SK-N-SH (cell line): Measurements from ENCODE around the gene BARD1. TPM values are rescaled to one million over a fixed set of nuclear protein-coding genes. Genes with fewer than 3 reads are reported as not detected.

Experiments
- CTCF ChIA-PET: fragments of 300-600, 350-600 bp; formaldehyde crosslinking; extraction: SDS; loops from one replicate; lab custom pipeline; 2021; lab: Yijun Ruan, JAX
- POLR2A ChIA-PET: fragments of 350-600 bp; sonication (Branson Sonifier 250); formaldehyde crosslinking; extraction: SDS; loops from one replicate; lab custom pipeline; 2020; ENCODE audit warnings: antibody characterized with exemption, inconsistent platforms; lab: Yijun Ruan, JAX
- DNase-seq: peaks from one replicate; pipeline ENCODE4 v3.0.0; 2012
- H2AFZ ChIP-seq: fragments of 200-600 bp; sonication (generic); 2 replicates; pipeline ENCODE4 v1.8.1; 2016; ENCODE audit warnings: antibody characterized with exemption, mild to moderate bottlenecking, low read depth
- H3F3A ChIP-seq: fragments of 200-600 bp; sonication (generic); replicated peaks from 2 replicates; pipeline ENCODE3; 2016; ENCODE audit warnings: antibody characterized with exemption, mild to moderate bottlenecking; ENCODE audit not compliant: insufficient read depth
- H3K27ac ChIP-seq, 2 experiments: fragments of 200-500 bp in 1 of 2; fragments of 200-600 bp in 1 of 2; sonication (Bioruptor generic) in 1 of 2; sonication (generic), shearing (Covaris generic) in 1 of 2; 2 replicates each; pipeline versions ENCODE4 v1.5.1 to v1.6.1; 2014 to 2016; ENCODE audit warnings: low read depth in 2 of 2, inconsistent platforms in 1 of 2, low read length in 1 of 2, mild to moderate bottlenecking in 1 of 2, mixed read lengths in 1 of 2
- H3K27me3 ChIP-seq: fragments of 200-600 bp; sonication (generic), shearing (Covaris generic); 2 replicates; pipeline ENCODE4 v1.6.1; 2016; ENCODE audit warnings: mixed run types; ENCODE audit not compliant: insufficient read depth
- H3K36me3 ChIP-seq, 2 experiments: fragments of 200-500 bp in 1 of 2; fragments of 200-600 bp in 1 of 2; sonication (Bioruptor generic) in 1 of 2; sonication (generic) in 1 of 2; replicated peaks in 1 of 2; 2 replicates each; pipeline versions ENCODE3 to v1.5.1; 2014 to 2016; ENCODE audit warnings: low read length in 1 of 2, mild to moderate bottlenecking in 1 of 2; ENCODE audit not compliant: insufficient read depth in 2 of 2, control insufficient read depth in 1 of 2
- H3K4me1 ChIP-seq, 2 experiments: fragments of 200-500 bp in 1 of 2; fragments of 200-600 bp in 1 of 2; sonication (Bioruptor generic) in 1 of 2; sonication (generic), shearing (Covaris generic) in 1 of 2; 2 replicates each; pipeline versions ENCODE4 v1.5.1 to v1.6.1; 2014 to 2016; ENCODE audit warnings: low read depth in 1 of 2, low read length in 1 of 2, mixed run types in 1 of 2; ENCODE audit not compliant: insufficient read depth in 2 of 2, control insufficient read depth in 1 of 2
- H3K4me2 ChIP-seq: fragments of 200-600 bp; sonication (generic), shearing (Covaris generic); 2 replicates; pipeline ENCODE4 v1.6.1; 2017; ENCODE audit warnings: mixed run types
- H3K4me3 ChIP-seq, 2 experiments: fragments of 200-500 bp in 1 of 2; fragments of 200-600 bp in 1 of 2; sonication (Bioruptor generic) in 1 of 2; sonication (generic), shearing (Covaris generic) in 1 of 2; 2 replicates each; pipeline versions ENCODE4 v1.5.1 to v1.8.1; 2014 to 2016; ENCODE audit warnings: low read depth in 2 of 2, inconsistent platforms in 1 of 2, low read length in 1 of 2, mild to moderate bottlenecking in 1 of 2, mixed read lengths in 1 of 2, moderate library complexity in 1 of 2
- H3K79me2 ChIP-seq: fragments of 200-600 bp; sonication (generic); 2 replicates; pipeline ENCODE4 v1.8.1; 2017; ENCODE audit warnings: mild to moderate bottlenecking; ENCODE audit not compliant: insufficient read depth
- H3K9ac ChIP-seq: fragments of 200-600 bp; sonication (generic); 2 replicates; pipeline ENCODE4 v1.6.1; 2017; ENCODE audit warnings: mixed run types
- H3K9me2 ChIP-seq: fragments of 200-600 bp; sonication (generic); 2 replicates; pipeline ENCODE4 v1.6.1; 2017; ENCODE audit warnings: mixed run types
- H3K9me3 ChIP-seq: fragments of 200-600 bp; sonication (generic); 2 replicates; pipeline ENCODE4 v1.6.1; 2017; ENCODE audit warnings: mixed run types, mild to moderate bottlenecking, moderate library complexity
- H4K20me1 ChIP-seq: fragments of 200-600 bp; sonication (generic); 2 replicates; pipeline ENCODE4 v1.6.1; 2017; ENCODE audit warnings: mild to moderate bottlenecking, mixed run types; ENCODE audit not compliant: insufficient read depth
- CHD2 ChIP-seq: fragments of 150-350 bp; IDR thresholded peaks from 2 replicates; pipeline ENCODE4 v1.6.1; 2018; ENCODE audit warnings: low read length; ENCODE audit not compliant: partially characterized antibody
- EP300 ChIP-seq, 2 experiments: IDR thresholded peaks; 2 replicates each; pipeline versions ENCODE4 v1.4.0 to v1.6.1; 2012; ENCODE audit warnings: borderline replicate concordance in 1 of 2, low read depth in 1 of 2, low read length in 1 of 2
- EZH2phosphoT487 ChIP-seq: fragments of 200-600 bp; sonication (generic); IDR thresholded peaks from 2 replicates; pipeline ENCODE4 v1.6.1; 2017; ENCODE audit warnings: low read depth, mixed run types, mild to moderate bottlenecking, antibody characterized with exemption, moderate library complexity, borderline replicate concordance
- FOSL2 ChIP-seq: IDR thresholded peaks from 2 replicates; pipeline ENCODE4 v1.4.0; 2012; ENCODE audit warnings: low read depth, mild to moderate bottlenecking, moderate library complexity, borderline replicate concordance
- GABPA ChIP-seq: IDR thresholded peaks from 2 replicates; pipeline ENCODE4 v1.4.0; 2012; ENCODE audit warnings: low read depth, mild to moderate bottlenecking
- IRF3 ChIP-seq: fragments of 150-350 bp; IDR thresholded peaks from 2 replicates; pipeline ENCODE4 v1.6.1; 2016; ENCODE audit warnings: mild to moderate bottlenecking, low read depth, low read length
- JUND ChIP-seq: IDR thresholded peaks from 2 replicates; pipeline ENCODE4 v1.4.0; 2012
- MAX ChIP-seq: IDR thresholded peaks from 2 replicates; pipeline ENCODE4 v1.4.0; 2012; ENCODE audit warnings: low read depth
- MXI1 ChIP-seq: IDR thresholded peaks from 2 replicates; pipeline ENCODE4 v1.6.1; 2012; ENCODE audit warnings: mild to moderate bottlenecking, low read depth, low read length, improper control_type of control experiment
- NFIC ChIP-seq: IDR thresholded peaks from 2 replicates; pipeline ENCODE4 v1.4.0; 2012; ENCODE audit warnings: borderline replicate concordance
- NRF1 ChIP-seq: IDR thresholded peaks from 2 replicates; pipeline ENCODE4 v1.6.1; 2012; ENCODE audit warnings: low read depth, mild to moderate bottlenecking, low read length
- RFX5 ChIP-seq: IDR thresholded peaks from 2 replicates; pipeline ENCODE4 v1.6.1; 2012; ENCODE audit warnings: mild to moderate bottlenecking, improper control_type of control experiment, low read length
- RXRA ChIP-seq: IDR thresholded peaks from 2 replicates; pipeline ENCODE4 v1.4.0; 2012; ENCODE audit warnings: low read depth, mild to moderate bottlenecking, borderline replicate concordance
- SIN3A ChIP-seq: IDR thresholded peaks from 2 replicates; pipeline ENCODE4 v1.6.1; 2012; ENCODE audit warnings: low read depth, mild to moderate bottlenecking, low read length, moderate library complexity, borderline replicate concordance
- SMC3 ChIP-seq: IDR thresholded peaks from 2 replicates; pipeline ENCODE4 v1.6.1; 2012; ENCODE audit warnings: low read depth, low read length, improper control_type of control experiment
- TCF12 ChIP-seq: IDR thresholded peaks from 2 replicates; pipeline ENCODE4 v1.4.0; 2012
- YY1 ChIP-seq: IDR thresholded peaks from 2 replicates; pipeline ENCODE4 v1.4.0; 2012; ENCODE audit warnings: low read depth, mild to moderate bottlenecking
- WGBS: methylation state at CpG from one replicate; pipeline ENCODE4 v1.1.6; 2017; ENCODE audit warnings: low lambda C conversion rate; 5-methylcytosine and 5-hydroxymethylcytosine counted together
- polyA plus RNA-seq, 3 experiments: library from polyadenylated mRNA; depleted of rRNA; stranded (reverse); fragments of >200 nt; gene quantifications; 2 replicates each; pipeline ENCODE4 v1.2.3, GENCODE V29; 2012
- TF ChIP-seq, protein P1 (sequence below): IDR thresholded peaks from 2 replicates; pipeline ENCODE4 v1.4.0; 2012; ENCODE audit warnings: low read depth, borderline replicate concordance
- TF ChIP-seq, protein P2 (sequence below): fragments of 200-600 bp; sonication (generic); IDR thresholded peaks from 2 replicates; pipeline ENCODE4 v1.6.1; 2017; ENCODE audit warnings: antibody characterized with exemption, mild to moderate bottlenecking, moderate library complexity
- TF ChIP-seq, protein P3 (sequence below): IDR thresholded peaks from 2 replicates; pipeline ENCODE4; 2012

BARD1 gene
- polyA plus RNA-seq, 1 of the 3 experiments (the other 2 are of a cell fraction) = 2.4 TPM

GRCh38 chr2:214772443-214773015 is 37.0 kb downstream of the BARD1 start:
- Histone ChIP-seq H3K4me1 (no peaks in the 10 kb centered on the region), H3K4me3 (no peak overlapping the region), H3K36me3 (peaks cover 7 to 32% of the 10 kb centered on the region in 2 experiments), H3K79me2 (peaks cover 32% of the 10 kb centered on the region), H4K20me1 (no peaks in the 10 kb centered on the region), H3K27me3 (no peaks in the 10 kb centered on the region), H3K9me3 (no peaks in the 10 kb centered on the region), H3K9me2 (no peaks in the 10 kb centered on the region), H3F3A (no peaks in the 10 kb centered on the region), H2AFZ (no peak overlapping the region), H3K4me2 (no peak overlapping the region), H3K27ac (no peak overlapping the region), H3K9ac (no peak overlapping the region)
- CTCF ChIA-PET = interaction anchor here (0.9 kb wide), 1 partner anchor 21 kb away, joined by 3 read pairs; no protein-coding TSS in a partner anchor
- POLR2A ChIA-PET = no interaction called here
- DNase-seq = no peak
- 63% methylated on average over 3 of the region's 3 CpGs for WGBS
- TF ChIP-seq, protein P1, sequence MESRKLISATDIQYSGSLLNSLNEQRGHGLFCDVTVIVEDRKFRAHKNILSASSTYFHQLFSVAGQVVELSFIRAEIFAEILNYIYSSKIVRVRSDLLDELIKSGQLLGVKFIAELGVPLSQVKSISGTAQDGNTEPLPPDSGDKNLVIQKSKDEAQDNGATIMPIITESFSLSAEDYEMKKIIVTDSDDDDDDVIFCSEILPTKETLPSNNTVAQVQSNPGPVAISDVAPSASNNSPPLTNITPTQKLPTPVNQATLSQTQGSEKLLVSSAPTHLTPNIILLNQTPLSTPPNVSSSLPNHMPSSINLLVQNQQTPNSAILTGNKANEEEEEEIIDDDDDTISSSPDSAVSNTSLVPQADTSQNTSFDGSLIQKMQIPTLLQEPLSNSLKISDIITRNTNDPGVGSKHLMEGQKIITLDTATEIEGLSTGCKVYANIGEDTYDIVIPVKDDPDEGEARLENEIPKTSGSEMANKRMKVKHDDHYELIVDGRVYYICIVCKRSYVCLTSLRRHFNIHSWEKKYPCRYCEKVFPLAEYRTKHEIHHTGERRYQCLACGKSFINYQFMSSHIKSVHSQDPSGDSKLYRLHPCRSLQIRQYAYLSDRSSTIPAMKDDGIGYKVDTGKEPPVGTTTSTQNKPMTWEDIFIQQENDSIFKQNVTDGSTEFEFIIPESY = no peak
- TF ChIP-seq NFIC (no peak), MAX (no peak), SMC3 (no peak), EZH2phosphoT487 (no peak), GABPA (no peak)
- TF ChIP-seq, protein P2, sequence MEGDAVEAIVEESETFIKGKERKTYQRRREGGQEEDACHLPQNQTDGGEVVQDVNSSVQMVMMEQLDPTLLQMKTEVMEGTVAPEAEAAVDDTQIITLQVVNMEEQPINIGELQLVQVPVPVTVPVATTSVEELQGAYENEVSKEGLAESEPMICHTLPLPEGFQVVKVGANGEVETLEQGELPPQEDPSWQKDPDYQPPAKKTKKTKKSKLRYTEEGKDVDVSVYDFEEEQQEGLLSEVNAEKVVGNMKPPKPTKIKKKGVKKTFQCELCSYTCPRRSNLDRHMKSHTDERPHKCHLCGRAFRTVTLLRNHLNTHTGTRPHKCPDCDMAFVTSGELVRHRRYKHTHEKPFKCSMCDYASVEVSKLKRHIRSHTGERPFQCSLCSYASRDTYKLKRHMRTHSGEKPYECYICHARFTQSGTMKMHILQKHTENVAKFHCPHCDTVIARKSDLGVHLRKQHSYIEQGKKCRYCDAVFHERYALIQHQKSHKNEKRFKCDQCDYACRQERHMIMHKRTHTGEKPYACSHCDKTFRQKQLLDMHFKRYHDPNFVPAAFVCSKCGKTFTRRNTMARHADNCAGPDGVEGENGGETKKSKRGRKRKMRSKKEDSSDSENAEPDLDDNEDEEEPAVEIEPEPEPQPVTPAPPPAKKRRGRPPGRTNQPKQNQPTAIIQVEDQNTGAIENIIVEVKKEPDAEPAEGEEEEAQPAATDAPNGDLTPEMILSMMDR = no peak

GRCh38 chr2:214765180-214765579 is 44.3 kb downstream of the BARD1 start:
- Histone ChIP-seq H3K9ac (no peak overlapping the region), H3F3A (no peaks in the 10 kb centered on the region), H3K4me2 (no peak overlapping the region), H3K79me2 (peaks cover 9% of the 10 kb centered on the region; the same call in 1 of the 2 replicates), H3K27ac (no peak overlapping the region), H3K27me3 (no peaks in the 10 kb centered on the region), H3K36me3 (peaks cover 19 to 36% of the 10 kb centered on the region in 2 experiments), H2AFZ (no peak overlapping the region), H3K4me3 (no peak overlapping the region), H4K20me1 (no peaks in the 10 kb centered on the region), H3K9me3 (no peaks in the 10 kb centered on the region), H3K9me2 (no peaks in the 10 kb centered on the region), H3K4me1 (no peaks in the 10 kb centered on the region)
- CTCF ChIA-PET = no interaction called here
- DNase-seq = no peak
- POLR2A ChIA-PET = no interaction called here
- 90% methylated on average over 2 of the region's 2 CpGs for WGBS
- TF ChIP-seq, protein P1 = no peak
- TF ChIP-seq EP300 (IDR thresholded peaks at IDR 0.05; ENCODE audit: borderline replicate concordance in 1 of 2, low read depth in 1 of 2, low read length in 1 of 2) = no peak
- TF ChIP-seq RXRA = no peak
- no peak for TF ChIP-seq JUND
- no peak for TF ChIP-seq FOSL2
- TF ChIP-seq SIN3A = no peak
- TF ChIP-seq CHD2 = no peak
- no peak for TF ChIP-seq TCF12
- TF ChIP-seq IRF3 = no peak
- no peak for TF ChIP-seq RFX5
- no peak for TF ChIP-seq YY1
- TF ChIP-seq NRF1 = no peak
- no peak for TF ChIP-seq MXI1
- TF ChIP-seq, protein P3, sequence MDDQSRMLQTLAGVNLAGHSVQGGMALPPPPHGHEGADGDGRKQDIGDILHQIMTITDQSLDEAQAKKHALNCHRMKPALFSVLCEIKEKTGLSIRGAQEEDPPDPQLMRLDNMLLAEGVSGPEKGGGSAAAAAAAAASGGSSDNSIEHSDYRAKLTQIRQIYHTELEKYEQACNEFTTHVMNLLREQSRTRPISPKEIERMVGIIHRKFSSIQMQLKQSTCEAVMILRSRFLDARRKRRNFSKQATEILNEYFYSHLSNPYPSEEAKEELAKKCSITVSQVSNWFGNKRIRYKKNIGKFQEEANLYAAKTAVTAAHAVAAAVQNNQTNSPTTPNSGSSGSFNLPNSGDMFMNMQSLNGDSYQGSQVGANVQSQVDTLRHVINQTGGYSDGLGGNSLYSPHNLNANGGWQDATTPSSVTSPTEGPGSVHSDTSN = no peak
